WTC11 (cell line): ENCODE results near the gene GSDME. TPM values are rescaled to one million over a fixed set of nuclear protein-coding genes. Genes with fewer than 3 reads are reported as not detected.

ENCODE experiments used
- ATAC-seq: fragments of 200-7000 bp; cut with Tn5 transposase; 2 replicates; pipeline ENCODE4 v1.10.0; 2021; ENCODE audit warnings: mild to moderate bottlenecking, moderate library complexity
- CTCF ChIA-PET: fragments of 300-600 bp; sonication (Branson Sonifier 250); formaldehyde crosslinking; loops from one replicate; lab custom pipeline; 2021; ENCODE audit warnings: antibody characterized with exemption; lab: Charles Lee
- POLR2A ChIA-PET: fragments of 350-600 bp; sonication (Branson Sonifier 250); formaldehyde crosslinking; loops from one replicate; lab custom pipeline; 2021; ENCODE audit warnings: antibody characterized with exemption; lab: Charles Lee
- DNase-seq: peaks from one replicate; pipeline ENCODE4 v3.0.0; 2021; ENCODE audit warnings: low spot score
- H3K27ac Mint-ChIP-seq: 2 replicates; pipeline ENCODE4 v1.8.0; 2021; ENCODE audit warnings: mixed read lengths
- H3K27me3 Mint-ChIP-seq: 2 replicates; pipeline ENCODE4 v1.8.0; 2021; ENCODE audit warnings: low read depth, mild to moderate bottlenecking, moderate library complexity, mixed read lengths
- H3K36me3 Mint-ChIP-seq: 2 replicates; pipeline ENCODE4 v1.8.0; 2021; ENCODE audit warnings: mixed read lengths
- H3K4me1 Mint-ChIP-seq: 2 replicates; pipeline ENCODE4 v1.8.0; 2022; ENCODE audit warnings: mixed read lengths
- H3K4me3 Mint-ChIP-seq: 2 replicates; pipeline ENCODE4 v1.8.0; 2021; ENCODE audit warnings: mild to moderate bottlenecking, moderate library complexity, mixed read lengths
- H3K9me3 Mint-ChIP-seq: 2 replicates; pipeline ENCODE4 v1.8.0; 2021; ENCODE audit warnings: mixed read lengths
- AR ChIP-seq: fragments of 250-450 bp; sonication (Bioruptor Pico); IDR thresholded peaks from 2 replicates; pipeline ENCODE4 v1.9.0; 2021; ENCODE audit warnings: mild to moderate bottlenecking
- CDX4 ChIP-seq: fragments of 250-450 bp; sonication (Bioruptor Pico); IDR thresholded peaks from 2 replicates; pipeline ENCODE4 v1.9.0; 2021; ENCODE audit warnings: moderate library complexity, mild to moderate bottlenecking, inconsistent platforms, borderline replicate concordance
- CTCF ChIP-seq: fragments of 200-600 bp; IDR thresholded peaks from 2 replicates; pipeline ENCODE4 v1.8.0; 2022; ENCODE audit warnings: antibody characterized with exemption
- ERG ChIP-seq: fragments of 250-450 bp; sonication (Bioruptor Pico); IDR thresholded peaks from 2 replicates; pipeline ENCODE4 v1.8.0; 2021; ENCODE audit warnings: mild to moderate bottlenecking
- FOXK1 ChIP-seq: sonication (generic); formaldehyde crosslinking; IDR thresholded peaks from 2 replicates; pipeline ENCODE4 v1.8.0; 2022; ENCODE audit warnings: mild to moderate bottlenecking, moderate library complexity, missing genetic modification reagents
- FOXP4 ChIP-seq: sonication (generic); formaldehyde crosslinking; IDR thresholded peaks from 2 replicates; pipeline ENCODE4 v1.8.0; 2022; ENCODE audit warnings: mild to moderate bottlenecking, missing genetic modification reagents
- JUN ChIP-seq: sonication (generic); formaldehyde crosslinking; IDR thresholded peaks from 2 replicates; pipeline ENCODE4 v1.8.0; 2023; ENCODE audit warnings: mild to moderate bottlenecking, missing genetic modification reagents
- NFE2L1 ChIP-seq: sonication (generic); formaldehyde crosslinking; IDR thresholded peaks from 2 replicates; pipeline ENCODE4 v1.8.1; 2023; ENCODE audit warnings: missing genetic modification reagents
- OVOL2 ChIP-seq: fragments of 250-450 bp; sonication (Bioruptor Pico); IDR thresholded peaks from 2 replicates; pipeline ENCODE4 v1.9.0; 2021; ENCODE audit warnings: mild to moderate bottlenecking, borderline replicate concordance
- RELA ChIP-seq: sonication (generic); formaldehyde crosslinking; IDR thresholded peaks from 2 replicates; pipeline ENCODE4 v1.8.1; 2022; ENCODE audit warnings: missing genetic modification reagents, mild to moderate bottlenecking, borderline replicate concordance
- SMAD3 ChIP-seq: sonication (generic); formaldehyde crosslinking; IDR thresholded peaks from 2 replicates; pipeline ENCODE4 v1.8.0; 2022; ENCODE audit warnings: missing genetic modification reagents, mild to moderate bottlenecking, borderline replicate concordance
- ZNF512 ChIP-seq: sonication (generic); formaldehyde crosslinking; IDR thresholded peaks from 2 replicates; pipeline ENCODE4 v1.8.1; 2022; ENCODE audit warnings: missing genetic modification reagents, borderline replicate concordance
- ZNF532 ChIP-seq: fragments of 250-450 bp; sonication (Bioruptor Pico); IDR thresholded peaks from 2 replicates; pipeline ENCODE4 v1.9.0; 2021; ENCODE audit warnings: mild to moderate bottlenecking, borderline replicate concordance
- ZSCAN18 ChIP-seq: fragments of 250-450 bp; sonication (Bioruptor Pico); IDR thresholded peaks from 2 replicates; pipeline ENCODE4 v2.1.2; 2022; ENCODE audit warnings: mild to moderate bottlenecking, moderate library complexity
- total RNA-seq: library from RNA; stranded (reverse); gene quantifications from 3 replicates; pipeline ENCODE4 v1.2.3, GENCODE V29; 2021

The GSDME gene
- total RNA-seq, 1 experiment from 2014 or later = 4.8 TPM

- H3K4me3 Mint-ChIP-seq = no peak overlapping the region
- TF ChIP-seq OVOL2 (CRISPR knock-in tag) (no peak), RELA (CRISPR knock-in tag) (no peak), CDX4 (CRISPR knock-in tag) (no peak), NFE2L1 (CRISPR knock-in tag) (no peak), JUN (CRISPR knock-in tag) (no peak), SMAD3 (CRISPR knock-in tag) (no peak), AR (CRISPR knock-in tag) (no peak), FOXP4 (CRISPR knock-in tag) (no peak), ZNF532 (CRISPR knock-in tag) (no peak)
- H3K4me1 Mint-ChIP-seq = peaks cover 3% of the 10 kb centered on the region; the same call in 1 of the 2 replicates
- peaks cover 19% of the 10 kb centered on the region for H3K9me3 Mint-ChIP-seq
- peaks cover 11% of the 10 kb centered on the region for H3K36me3 Mint-ChIP-seq
- no peaks in the 10 kb centered on the region for H3K27me3 Mint-ChIP-seq
- no peak overlapping the region for H3K27ac Mint-ChIP-seq
- ChIA-PET POLR2A (no interaction called here), CTCF (interaction anchor here (1.3 to 1.4 kb wide), 3 partner anchors 70 to 352 kb away, joined by 3 to 6 read pairs (median 3); no protein-coding TSS in a partner anchor)
- ATAC-seq (no peak), DNase-seq (no peak)
These were observed 14.6 kb downstream of the GSDME start for GRCh38 chr7:24742506-24743162.

GRCh38 chr7:24741679-24742505 is 15.4 kb downstream of the GSDME start:
- ChIA-PET POLR2A (no interaction called here), CTCF (interaction anchor here (1.1 to 1.4 kb wide), 4 partner anchors 20 to 352 kb away, joined by 3 to 6 read pairs (median 3); no protein-coding TSS in a partner anchor)
- H3K9me3 Mint-ChIP-seq = peaks cover 23% of the 10 kb centered on the region
- H3K27ac Mint-ChIP-seq = no peak overlapping the region
- ATAC-seq = no peak
- H3K4me1 Mint-ChIP-seq = peaks cover 3% of the 10 kb centered on the region; the same call in 1 of the 2 replicates
- no peak for DNase-seq
- H3K27me3 Mint-ChIP-seq = no peaks in the 10 kb centered on the region
- peaks cover 11% of the 10 kb centered on the region for H3K36me3 Mint-ChIP-seq
- TF ChIP-seq CTCF (no peak), ZNF512 (no peak), ERG (CRISPR knock-in tag) (no peak), ZSCAN18 (CRISPR knock-in tag) (no peak), FOXK1 (CRISPR knock-in tag) (no peak)
- no peak overlapping the region for H3K4me3 Mint-ChIP-seq
